ENCODE results near the gene SEC14L1. TPM values are rescaled to one million over a fixed set of nuclear protein-coding genes. Genes with fewer than 3 reads are reported as not detected.

Gene SEC14L1
- total and polyA plus RNA-seq, 4 donors, result 17.0 to 52.0 (median 26.8) TPM

DNA sequence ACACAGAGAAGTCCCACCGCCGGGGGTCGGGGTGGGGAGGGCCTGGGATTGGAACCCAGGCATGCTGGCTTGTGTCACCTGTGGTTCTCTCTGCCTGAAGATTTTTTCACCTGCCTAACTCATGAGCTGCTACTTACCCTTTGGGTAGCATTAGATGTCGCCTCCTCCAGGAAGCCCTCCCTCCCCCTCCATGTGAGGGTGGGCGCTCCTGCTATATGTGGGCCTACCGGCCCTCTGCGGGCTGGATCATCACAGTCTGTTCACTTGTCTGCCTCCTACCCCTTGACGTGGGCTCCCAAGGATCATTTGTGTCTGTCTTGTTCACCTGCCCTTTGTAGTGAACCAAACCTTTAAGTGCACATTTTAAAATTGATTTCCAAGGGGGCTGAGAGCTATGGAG, 106.8 kb downstream of the SEC14L1 start:
- peaks cover 0 to 10% (median 7%) of the 10 kb centered on the region in 4 donors for H3K4me1 ChIP-seq (ENCODE audit: control insufficient read depth in 4 of 4, insufficient read depth in 4 of 4, low read length in 3 of 4)
- DNase-seq (ENCODE audit: low spot score), result no peak
- H3K36me3 ChIP-seq (ENCODE audit: control insufficient read depth in 4 of 4, insufficient read depth in 3 of 4, low read depth in 1 of 4, low read length in 3 of 4), result no peaks in the 10 kb centered on the region
- TF ChIP-seq SP1 (IDR thresholded peaks at IDR 0.05) (no peak), GABPA (IDR thresholded peaks at IDR 0.05 in 1 of 2, conservative IDR thresholded peaks at IDR 0.05 in 1 of 2) (no peak), MAX (IDR thresholded peaks at IDR 0.05) (no peak), YY1 (IDR thresholded peaks at IDR 0.05) (no peak), FOXA1 (IDR thresholded peaks at IDR 0.05) (no peak)
- TF ChIP-seq, protein P1, sequence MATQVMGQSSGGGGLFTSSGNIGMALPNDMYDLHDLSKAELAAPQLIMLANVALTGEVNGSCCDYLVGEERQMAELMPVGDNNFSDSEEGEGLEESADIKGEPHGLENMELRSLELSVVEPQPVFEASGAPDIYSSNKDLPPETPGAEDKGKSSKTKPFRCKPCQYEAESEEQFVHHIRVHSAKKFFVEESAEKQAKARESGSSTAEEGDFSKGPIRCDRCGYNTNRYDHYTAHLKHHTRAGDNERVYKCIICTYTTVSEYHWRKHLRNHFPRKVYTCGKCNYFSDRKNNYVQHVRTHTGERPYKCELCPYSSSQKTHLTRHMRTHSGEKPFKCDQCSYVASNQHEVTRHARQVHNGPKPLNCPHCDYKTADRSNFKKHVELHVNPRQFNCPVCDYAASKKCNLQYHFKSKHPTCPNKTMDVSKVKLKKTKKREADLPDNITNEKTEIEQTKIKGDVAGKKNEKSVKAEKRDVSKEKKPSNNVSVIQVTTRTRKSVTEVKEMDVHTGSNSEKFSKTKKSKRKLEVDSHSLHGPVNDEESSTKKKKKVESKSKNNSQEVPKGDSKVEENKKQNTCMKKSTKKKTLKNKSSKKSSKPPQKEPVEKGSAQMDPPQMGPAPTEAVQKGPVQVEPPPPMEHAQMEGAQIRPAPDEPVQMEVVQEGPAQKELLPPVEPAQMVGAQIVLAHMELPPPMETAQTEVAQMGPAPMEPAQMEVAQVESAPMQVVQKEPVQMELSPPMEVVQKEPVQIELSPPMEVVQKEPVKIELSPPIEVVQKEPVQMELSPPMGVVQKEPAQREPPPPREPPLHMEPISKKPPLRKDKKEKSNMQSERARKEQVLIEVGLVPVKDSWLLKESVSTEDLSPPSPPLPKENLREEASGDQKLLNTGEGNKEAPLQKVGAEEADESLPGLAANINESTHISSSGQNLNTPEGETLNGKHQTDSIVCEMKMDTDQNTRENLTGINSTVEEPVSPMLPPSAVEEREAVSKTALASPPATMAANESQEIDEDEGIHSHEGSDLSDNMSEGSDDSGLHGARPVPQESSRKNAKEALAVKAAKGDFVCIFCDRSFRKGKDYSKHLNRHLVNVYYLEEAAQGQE (IDR thresholded peaks at IDR 0.05), result no peak
- H3K9ac ChIP-seq (ENCODE audit: low read depth in 1 of 2, low read length in 2 of 2), result no peak overlapping the region
- H3K4me3 ChIP-seq (ENCODE audit: low read depth in 1 of 3, low read length in 3 of 3), result no peak overlapping the region
- H3K27me3 ChIP-seq (ENCODE audit: control insufficient read depth in 4 of 4, insufficient read depth in 4 of 4, low read length in 3 of 4), result no peaks in the 10 kb centered on the region
- WGBS, result 40% methylated on average over 8 of the region's 8 CpGs
- no peak overlapping the region for H3K27ac ChIP-seq (ENCODE audit: low read depth in 1 of 2, low read length in 2 of 2)
- no peaks in the 10 kb centered on the region for H3K9me3 ChIP-seq (ENCODE audit: control insufficient read depth in 4 of 4, low read length in 3 of 4)

DNA sequence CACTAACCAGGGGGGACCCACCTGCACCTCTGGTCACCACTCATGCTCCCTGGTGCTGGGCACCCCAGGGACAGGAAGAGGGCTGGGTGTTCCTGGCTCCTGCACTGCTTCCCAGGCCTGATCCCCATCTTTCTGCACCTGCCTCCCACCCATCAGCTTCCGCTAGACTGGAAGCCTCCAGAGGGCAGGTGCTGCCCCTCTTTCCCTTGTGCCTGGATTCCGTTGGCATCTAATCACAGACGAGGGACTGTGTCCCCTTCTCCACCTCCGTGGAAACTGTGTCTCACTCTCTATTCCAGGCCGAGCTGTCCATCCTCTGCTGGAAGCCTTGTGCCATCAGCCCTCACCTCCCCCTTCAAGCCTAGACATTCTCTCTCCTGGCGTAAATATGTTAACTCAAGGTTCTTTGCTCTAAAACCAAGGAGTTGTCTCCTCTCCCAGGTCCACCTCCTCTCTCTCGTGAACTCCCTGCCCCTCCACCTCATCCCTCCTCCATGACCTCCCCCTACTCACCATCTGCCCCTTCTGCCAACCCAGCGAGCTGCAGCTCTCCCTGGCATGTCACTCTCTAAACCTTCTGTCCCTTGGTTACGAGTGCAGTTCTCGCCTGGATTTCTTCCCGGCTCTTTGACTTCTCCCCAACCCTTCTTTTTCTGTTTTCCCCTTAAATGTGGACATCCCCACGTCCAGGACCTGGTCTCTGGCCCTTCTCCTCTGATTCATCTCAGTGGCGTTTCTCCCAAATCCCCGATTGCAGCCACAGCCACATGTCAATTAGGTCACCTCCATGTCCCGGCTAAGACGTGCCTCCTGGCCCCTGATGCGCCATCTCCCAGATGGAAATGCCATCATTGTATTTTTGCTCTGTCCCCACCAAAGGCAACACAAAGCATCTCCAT, 107.7 kb downstream of the SEC14L1 start:
- WGBS, result 74% methylated on average over 17 of the region's 17 CpGs

More for the DNA sequence above, 107.7 kb downstream of the SEC14L1 start:
- TF ChIP-seq RXRA (IDR thresholded peaks at IDR 0.05) (no peak), EGR1 (IDR thresholded peaks at IDR 0.05; ENCODE audit: low read depth in 2 of 2) (no peak), FOXA1 (IDR thresholded peaks at IDR 0.05) (no peak), ZBTB33 (IDR thresholded peaks at IDR 0.05) (no peak), YY1 (IDR thresholded peaks at IDR 0.05) (no peak), GABPA (IDR thresholded peaks at IDR 0.05 in 1 of 2, conservative IDR thresholded peaks at IDR 0.05 in 1 of 2) (no peak), SP1 (IDR thresholded peaks at IDR 0.05) (no peak), FOXA2 (IDR thresholded peaks at IDR 0.05) (no peak)
- TF ChIP-seq, protein P1 (IDR thresholded peaks at IDR 0.05), result no peak
- no peak for DNase-seq (ENCODE audit: low spot score)
- Histone ChIP-seq H3K36me3 (ENCODE audit: control insufficient read depth in 4 of 4, insufficient read depth in 3 of 4, low read depth in 1 of 4, low read length in 3 of 4) (no peaks in the 10 kb centered on the region), H3K9ac (ENCODE audit: low read depth in 1 of 2, low read length in 2 of 2) (no peak overlapping the region), H3K4me1 (ENCODE audit: control insufficient read depth in 4 of 4, insufficient read depth in 4 of 4, low read length in 3 of 4) (peaks cover 0 to 10% (median 7%) of the 10 kb centered on the region in 4 donors), H3K9me3 (ENCODE audit: control insufficient read depth in 4 of 4, low read length in 3 of 4) (no peaks in the 10 kb centered on the region), H3K27me3 (ENCODE audit: control insufficient read depth in 4 of 4, insufficient read depth in 4 of 4, low read length in 3 of 4) (no peaks in the 10 kb centered on the region), H3K27ac (ENCODE audit: low read depth in 1 of 2, low read length in 2 of 2) (no peak overlapping the region), H3K4me3 (ENCODE audit: low read depth in 1 of 3, low read length in 3 of 3) (no peak overlapping the region)
